Right lung (tissue), 5 donors: Measurements from ENCODE around the gene RFLNA. TPM values are rescaled to one million over a fixed set of nuclear protein-coding genes. Genes with fewer than 3 reads are reported as not detected.

Source experiments
- DNase-seq, 2 donors: peaks; one replicate each; pipeline ENCODE4 v3.0.0-alpha.2; 2013
- polyA plus RNA-seq, 5 donors: library from polyadenylated mRNA; unstranded; fragments of 120-200 nt; gene quantifications; one replicate each; pipeline versions ENCODE4 v1.2.1 to v1.2.3, GENCODE V29; 2013; ENCODE audit warnings: inconsistent platforms in 1 of 5, low replicate concordance in 1 of 5; ENCODE audit not compliant: insufficient read length in 5 of 5, insufficient read depth in 1 of 5

The RFLNA gene
- polyA plus RNA-seq, 5 donors: 2.7 to 4.6 (median 3.5) TPM

GRCh38 chr12:124302807-124303578, 8.1 kb downstream of the RFLNA start:
- DNase-seq: no peak

GRCh38 chr12:124303579-124304313, 8.9 kb downstream of the RFLNA start:
- DNase-seq: no peak

- DNase-seq: no peak
Observed at GRCh38 chr12:124304314-124304790, 9.5 kb downstream of the RFLNA start.

GRCh38 chr12:124305136-124305535, 10.2 kb downstream of the RFLNA start:
- no peak for DNase-seq

GRCh38 chr12:124305776-124306685, 11.1 kb downstream of the RFLNA start:
- no peak for DNase-seq

- DNase-seq: no peak
Observed at GRCh38 chr12:124306686-124307555, 12.0 kb downstream of the RFLNA start.

DNA sequence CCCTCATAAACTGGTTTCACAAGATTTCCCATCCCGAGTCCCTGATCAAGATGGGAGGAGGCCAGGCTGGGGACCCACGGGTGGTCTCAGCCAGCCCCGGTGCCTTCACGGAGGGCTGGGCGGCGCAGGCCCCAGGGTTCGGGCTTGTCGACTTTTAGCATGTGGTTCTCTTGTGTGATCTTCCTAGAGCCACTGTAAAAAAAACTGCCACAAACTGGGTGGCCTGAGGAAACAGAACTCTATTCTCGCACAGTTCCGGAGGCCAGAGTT, 12.6 kb downstream of the RFLNA start:
- DNase-seq: no peak

DNA sequence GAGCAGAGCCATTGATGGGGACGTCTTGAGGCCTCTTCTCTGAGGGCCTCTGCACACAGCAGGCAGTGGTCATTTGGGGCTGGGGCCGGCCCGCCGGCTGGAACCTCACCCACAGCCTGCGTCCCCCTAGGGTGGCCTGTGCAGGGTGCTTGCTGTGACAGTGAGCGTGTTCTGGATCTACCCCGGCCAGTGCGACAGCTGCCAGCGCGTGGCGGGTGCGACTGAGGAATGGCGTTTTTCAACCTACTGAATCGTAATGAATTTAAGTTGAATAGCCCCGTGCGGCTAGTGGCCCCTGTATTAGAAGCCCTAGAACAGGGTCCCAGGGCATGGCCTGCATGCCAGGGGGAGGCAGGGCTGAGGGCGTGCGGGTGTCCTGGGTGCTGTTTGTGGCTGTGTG, 13.8 kb downstream of the RFLNA start:
- DNase-seq: no peak

DNA sequence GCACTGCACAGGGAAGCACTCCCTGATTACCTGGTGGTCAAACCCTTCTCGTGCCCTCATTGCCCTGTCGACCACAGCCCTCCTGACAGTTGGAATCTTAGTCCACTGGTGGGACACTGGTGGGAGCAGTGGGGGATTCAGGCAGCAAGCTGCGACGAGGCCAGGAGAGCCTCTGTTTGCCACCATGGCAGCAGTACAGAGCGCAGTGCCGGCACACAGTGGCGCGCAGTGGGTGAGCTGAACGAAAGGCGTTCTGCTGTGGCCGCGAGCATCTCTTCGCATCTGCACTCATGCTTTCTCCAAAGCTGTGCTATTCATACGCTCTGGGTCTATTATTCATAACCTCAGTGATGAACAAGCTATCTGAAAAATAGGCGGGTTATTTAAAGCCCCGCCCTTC, 14.3 kb downstream of the RFLNA start:
- no peak for DNase-seq

GRCh38 chr12:124309744-124310143, 14.9 kb downstream of the RFLNA start:
- no peak for DNase-seq

DNA sequence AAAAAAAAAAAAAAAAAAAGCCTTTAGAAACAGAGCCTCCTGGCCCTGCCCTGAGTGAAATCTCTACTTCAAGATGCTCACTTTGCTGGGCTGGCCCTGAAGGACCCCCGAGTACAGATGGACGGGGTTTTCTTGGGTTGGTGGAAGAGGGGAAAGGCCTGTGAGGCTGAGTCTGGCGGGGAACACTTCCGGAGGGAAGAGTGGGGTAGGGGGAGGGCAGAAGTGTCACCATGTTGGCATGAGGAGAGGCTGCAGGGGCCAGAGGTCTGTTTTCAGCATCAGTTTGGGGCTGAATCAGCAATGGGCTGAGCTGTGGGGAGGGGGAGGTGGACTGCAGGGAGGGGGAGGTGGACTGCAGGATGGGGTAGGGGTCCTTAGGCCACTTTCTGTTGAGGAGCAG, 15.3 kb downstream of the RFLNA start:
- DNase-seq: no peak

DNA sequence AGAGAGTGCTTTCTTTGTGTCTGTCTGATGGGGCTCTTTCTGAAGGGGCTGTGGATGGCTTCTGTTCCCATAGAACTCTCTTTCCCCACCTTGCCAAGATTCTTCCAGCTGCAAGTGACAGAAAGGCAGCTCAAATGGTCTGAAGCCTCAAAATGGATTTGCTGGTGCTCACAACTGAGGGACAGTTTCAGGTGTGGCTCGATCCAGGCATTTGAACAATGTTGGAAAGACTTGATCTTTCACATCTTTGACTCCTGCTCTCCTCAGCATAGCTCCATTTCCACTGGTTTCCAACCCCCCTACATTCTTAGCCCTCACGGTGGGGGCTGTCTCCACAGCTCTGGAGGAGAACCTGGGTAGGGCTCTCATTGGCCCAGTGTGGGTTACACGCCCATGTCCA, 15.9 kb downstream of the RFLNA start:
- no peak for DNase-seq

- no peak for DNase-seq
Observed at GRCh38 chr12:124311292-124312109, 16.6 kb downstream of the RFLNA start.

- no peak for DNase-seq
Observed at GRCh38 chr12:124312601-124313000, 17.7 kb downstream of the RFLNA start.

GRCh38 chr12:124314207-124314606, 19.3 kb downstream of the RFLNA start:
- no peak for DNase-seq

DNA sequence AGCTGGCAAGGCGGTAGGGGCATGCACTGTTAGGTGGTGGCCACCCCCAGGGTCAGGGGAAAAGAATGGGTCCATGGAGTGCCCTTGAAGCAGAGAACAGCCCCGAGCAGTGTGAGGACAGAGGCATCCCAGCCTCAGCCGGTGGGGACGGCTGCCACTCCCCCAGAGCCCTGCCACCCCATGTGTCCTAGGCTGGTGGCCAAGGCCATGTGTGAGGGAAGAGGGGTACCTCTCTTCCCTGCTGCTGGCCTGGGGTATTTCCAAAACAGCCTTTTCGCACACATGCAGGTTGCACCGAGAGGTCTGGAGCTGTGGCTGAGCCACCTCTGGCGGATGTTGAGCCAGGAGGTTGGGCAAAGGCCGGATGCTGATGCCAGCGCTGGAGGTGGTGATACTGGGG, 19.9 kb downstream of the RFLNA start:
- DNase-seq: no peak

GRCh38 chr12:124315372-124316044, 20.6 kb downstream of the RFLNA start:
- no peak for DNase-seq

DNA sequence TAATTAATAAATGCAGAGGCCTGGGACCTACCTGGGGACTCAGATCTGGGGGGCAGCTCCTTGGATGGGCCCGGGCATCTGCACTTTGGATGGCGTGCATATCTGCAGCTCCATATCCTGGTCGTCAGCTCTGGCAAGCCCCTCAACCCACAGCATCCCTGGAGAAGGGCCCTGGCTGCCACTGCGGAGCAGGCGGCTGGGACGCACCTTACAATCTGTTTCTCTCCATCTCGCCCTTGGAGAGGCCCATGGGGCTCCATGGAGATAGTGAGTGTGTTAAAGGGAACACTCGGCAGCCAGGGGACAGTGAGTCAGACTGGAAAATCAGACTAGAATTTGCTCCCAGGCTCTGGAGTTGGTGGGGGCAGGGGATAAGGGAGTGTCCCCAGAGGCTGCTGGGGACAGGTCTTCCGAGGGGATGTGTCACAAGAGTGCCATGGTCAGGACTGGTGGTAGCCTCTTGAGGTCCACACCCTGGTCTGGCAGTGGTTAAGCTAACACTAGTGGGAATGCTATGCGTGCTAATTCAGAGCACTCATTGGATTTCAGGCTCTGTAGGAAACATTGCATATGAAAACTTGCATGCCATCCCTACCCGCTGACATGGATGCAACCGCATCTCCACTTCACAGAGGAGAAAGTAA, 21.5 kb downstream of the RFLNA start:
- no peak for DNase-seq

DNA sequence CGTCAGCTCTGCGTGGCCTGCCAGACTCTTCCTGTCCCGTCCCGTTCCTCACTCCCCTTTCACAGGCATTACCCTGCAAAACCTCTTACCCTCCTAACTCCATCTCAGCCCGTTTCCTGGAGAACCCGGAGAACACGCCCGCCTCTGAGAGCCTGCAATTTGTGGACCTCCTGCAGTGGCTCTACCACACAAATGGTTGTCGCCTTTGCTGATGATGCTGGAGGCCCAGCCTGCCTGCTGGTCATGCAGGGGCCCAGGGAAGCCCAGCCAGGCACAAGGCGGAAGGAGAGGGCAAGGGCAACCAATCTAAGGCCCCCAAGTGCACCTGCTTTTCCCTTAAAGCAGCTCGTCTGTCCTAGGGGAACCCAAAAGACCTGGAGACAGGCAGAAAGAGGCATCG, 22.5 kb downstream of the RFLNA start:
- no peak for DNase-seq
